SK-N-DZ (cell line): ENCODE results near the gene ZBTB7B.

ENCODE experiments used
- DNase-seq: peaks from one replicate; pipeline ENCODE4 v3.0.0-alpha.2; 2015; ENCODE audit warnings: low spot score

The ZBTB7B gene

DNA sequence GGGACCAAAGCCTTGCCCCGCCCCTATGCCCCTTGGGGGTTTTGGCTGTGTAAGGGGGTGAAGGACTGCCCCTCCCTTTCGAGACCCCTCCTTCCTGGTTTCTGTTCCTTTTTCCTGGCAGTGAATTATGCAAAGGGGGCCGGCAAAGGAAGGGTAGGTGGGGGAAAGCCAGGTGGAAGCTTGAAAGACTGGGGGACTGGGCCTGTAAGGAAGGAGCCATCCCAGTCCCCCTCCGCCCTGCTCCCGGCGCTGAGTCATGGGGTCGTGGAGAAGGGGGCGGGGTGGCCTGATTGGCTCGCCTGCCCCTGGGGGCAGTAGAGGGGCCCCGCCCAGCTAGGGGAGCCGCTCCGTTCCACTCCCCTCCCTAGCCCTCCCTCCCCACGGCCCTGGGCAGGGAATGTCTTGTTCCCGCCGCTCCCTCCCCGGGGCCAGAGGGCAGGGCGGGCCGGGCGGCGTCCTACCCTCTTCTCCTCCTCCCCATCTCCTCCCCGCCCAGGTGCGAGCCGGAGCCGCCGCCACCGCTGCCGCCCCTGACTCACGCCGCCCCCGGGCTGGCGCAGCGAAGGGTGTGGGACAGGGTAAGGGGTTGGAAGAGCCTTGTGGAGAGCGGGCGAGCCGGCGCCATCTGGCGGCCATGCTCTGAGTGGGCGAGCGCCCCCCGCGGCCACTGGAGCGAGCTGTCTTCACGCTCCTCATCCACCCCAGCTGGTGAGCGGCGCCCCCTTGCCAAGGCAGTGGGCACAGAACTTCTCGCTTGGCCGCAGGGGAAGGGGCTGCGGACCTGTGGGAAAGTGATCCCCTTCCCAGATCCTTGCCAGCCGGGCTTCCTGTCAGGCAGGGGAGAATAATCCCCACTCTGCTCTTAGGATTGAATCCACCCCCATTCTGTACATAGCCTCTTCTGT lies 14.7 kb downstream of the ZBTB7B start:
- DNase-seq = peak; percentile 94

DNA sequence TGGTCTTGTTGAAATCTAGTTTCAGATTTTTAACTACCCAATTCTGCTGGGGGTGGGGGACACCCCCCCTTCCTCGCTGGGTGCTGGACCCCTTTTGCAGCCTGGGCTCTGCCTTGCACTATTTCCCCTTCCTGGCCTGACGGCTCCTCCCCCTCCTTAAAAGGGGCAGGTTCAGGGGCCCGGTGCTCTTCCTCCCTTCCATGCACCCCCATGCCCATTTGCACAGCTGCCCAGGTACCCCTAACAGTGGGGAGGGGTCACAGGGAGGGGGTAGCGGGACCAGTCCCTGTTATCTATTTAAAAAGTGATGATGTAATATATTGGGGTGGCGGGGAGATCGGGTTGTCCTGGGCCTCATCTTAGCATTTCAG lies 15.3 kb downstream of the ZBTB7B start:
- no peak for DNase-seq

DNA sequence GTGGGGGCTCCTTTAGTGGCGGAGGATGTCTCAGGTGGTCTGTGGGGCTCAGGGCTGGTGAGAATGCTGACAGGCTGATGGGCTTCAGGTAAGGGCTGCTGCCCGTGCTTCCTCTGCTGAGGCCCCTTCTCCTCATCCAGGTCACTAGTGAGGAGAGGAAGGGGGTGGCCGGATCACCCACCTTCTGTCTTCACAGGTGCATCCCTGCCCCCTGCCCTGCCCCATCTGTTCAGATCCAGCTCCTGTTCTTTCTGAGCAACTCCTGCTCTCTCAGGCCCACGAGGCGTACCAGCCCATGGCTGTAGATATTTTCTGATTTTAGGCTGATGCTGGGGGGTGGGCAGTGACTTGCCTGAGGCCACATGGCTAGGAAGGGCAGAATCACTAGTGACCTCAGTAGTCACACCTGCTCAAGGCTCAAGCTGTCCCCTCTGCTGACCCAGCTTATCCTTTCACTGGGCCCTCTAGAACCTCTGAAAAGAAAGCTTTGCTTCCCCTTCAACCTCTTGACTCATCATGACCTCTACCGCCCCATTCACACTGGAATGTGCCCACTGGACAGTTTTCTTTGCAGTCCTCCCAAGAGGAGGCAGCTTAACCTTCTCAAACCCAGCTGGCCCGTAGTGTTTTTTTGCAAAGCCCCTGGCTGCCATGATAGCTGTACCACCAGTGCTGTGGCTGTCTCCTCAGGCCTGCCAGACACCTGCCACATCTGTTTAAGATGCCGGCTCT lies 16.2 kb downstream of the ZBTB7B start:
- DNase-seq = no peak

DNA sequence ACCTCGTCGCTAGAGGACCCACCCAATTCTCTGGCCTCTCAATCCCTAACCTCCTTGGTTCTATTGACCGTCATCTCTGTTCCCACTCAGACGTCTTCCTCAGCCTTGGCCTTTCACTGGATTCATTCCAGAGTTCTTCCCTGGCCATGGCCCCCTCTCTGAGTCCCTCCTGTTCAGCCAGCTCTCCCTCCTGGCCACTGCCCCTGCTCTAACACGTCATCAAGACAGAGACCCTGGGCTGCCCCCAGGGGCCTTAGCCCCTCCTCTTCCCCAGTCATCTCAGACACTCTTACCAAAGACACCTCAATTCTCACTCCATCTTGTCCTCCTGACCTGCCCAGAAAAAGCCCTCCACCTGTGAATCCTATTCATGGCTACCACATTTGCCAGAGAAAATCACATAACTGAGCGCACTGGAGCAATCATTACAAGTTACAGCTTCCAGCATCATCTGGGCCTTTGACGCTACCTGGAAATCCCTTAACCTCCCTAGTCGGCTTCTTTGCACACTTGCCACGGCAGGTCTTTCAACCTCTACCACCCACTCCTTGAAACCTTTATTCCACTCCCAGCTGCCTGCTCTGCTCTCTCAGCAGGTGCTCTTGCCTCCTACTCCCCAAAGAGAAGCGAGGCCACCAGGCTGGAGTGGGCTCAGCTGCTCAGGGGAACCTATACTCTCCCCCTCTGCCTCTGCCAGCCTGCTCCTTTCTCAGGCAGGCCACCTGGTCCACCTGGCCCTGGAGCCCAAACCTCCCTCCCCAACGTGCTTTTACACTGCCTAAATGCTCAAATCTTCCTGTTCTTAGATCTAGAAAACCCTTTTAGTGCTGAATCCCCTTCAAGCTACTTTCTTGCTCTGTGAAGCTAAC lies 17.0 kb downstream of the ZBTB7B start:
- no peak for DNase-seq

DNA sequence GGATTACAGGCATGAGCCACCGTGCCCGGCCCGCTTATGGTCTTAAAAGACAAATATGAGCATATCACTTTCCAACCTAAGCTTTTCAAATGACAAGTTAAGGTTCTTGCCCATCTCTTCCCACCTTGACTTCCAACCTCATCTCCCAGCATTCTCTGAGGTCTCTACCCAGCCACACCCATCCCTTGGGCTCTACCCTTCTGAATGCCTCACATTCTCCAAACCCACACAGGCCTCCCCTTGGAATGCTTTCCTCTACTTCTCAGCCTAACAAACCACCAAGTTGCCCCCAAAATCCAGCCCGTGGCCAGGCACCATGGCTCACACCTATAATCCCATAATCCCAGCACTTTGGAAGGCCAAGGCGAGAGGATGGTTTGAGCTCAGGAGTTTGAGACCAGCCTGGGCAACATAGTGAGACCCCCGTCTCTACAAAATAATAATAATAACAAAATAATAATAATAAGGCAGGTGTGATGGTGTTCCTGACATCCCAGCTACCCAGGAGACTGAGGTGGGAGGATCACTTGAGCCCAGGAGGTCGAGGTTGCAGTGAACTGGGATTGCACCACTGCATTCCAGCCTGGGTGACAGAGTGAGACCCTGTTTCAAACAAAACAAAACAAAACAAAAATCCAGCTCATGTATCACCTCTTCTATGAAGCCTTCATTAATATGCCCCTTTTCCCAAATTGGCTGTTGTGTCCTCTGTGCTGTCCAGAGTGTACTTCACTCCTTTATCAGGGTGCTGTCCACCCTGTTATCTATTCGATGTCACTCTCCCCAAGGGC lies 19.7 kb downstream of the ZBTB7B start:
- no peak for DNase-seq

DNA sequence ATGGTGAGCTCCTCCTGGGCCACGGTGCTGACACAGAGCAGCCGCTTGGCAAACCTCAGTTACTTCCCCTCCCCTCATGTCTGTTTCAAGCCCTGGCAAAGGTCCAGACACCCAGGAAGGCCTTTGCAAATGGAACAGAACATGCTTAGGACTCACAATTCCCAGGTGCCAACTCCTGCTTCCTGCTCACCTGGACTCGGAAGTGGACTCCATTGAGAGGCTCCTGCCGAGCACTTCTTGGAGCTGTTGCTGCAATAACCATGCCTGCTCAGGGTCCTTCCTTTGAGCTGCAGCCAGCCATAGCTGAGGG lies 20.3 kb downstream of the ZBTB7B start:
- DNase-seq = no peak

DNA sequence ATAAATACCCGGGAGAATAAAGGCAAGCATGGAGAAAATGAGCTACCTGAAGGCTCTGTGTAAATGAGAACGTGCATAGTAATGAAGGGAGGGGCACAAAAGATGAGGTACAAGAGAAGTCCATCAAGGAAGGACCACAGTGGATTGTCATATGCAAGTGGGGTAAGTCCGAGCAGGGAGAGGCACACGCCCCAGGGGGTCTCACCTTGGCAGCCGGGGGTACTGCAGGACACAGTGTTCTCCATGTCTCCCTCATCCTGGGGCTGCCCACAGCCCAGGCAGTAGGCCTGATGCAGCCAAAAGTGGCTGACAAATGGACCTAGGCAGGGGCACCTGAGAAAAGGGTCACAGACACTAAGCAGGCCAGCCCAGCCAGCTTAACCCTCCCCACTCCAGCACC lies 21.0 kb downstream of the ZBTB7B start:
- no peak for DNase-seq

DNA sequence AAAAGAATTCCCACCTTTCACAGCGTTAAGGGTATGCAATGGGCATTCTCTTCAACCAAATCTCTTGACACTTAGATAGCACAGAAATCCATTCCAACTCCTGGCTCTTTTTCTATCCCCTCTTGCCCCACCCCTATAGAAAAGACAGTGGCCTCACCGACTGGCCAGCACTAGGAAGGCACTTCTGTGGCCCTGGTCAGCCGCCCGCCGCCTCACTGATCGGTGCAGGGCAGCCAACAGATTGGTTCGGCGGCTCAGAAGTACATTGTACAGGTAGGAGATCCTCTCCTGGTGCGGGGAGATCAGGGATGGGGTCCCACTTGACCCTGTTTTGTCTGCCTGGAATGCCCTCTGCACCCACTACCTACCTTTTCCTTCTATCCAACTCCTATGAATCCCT lies 21.7 kb downstream of the ZBTB7B start:
- no peak for DNase-seq

DNA sequence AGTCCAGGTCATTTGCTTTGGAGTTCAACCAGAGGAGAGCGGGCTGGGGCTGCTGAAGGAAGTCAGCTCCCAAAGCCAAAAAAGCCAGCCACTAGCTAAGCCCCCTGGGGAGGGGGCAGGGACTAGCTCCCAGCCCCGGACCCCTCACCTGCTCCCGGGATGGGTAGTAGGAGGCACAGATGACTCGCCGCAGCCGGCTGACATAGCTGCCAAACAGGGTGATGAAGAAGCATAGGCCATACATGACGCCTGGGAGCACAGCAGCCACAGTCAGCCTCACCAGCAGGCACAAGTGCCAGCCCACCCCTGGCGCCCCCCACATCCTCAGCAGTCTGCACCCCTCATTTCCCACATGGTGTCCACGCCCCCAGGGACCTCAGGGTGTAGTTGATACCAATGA lies 23.6 kb downstream of the ZBTB7B start:
- DNase-seq = no peak

DNA sequence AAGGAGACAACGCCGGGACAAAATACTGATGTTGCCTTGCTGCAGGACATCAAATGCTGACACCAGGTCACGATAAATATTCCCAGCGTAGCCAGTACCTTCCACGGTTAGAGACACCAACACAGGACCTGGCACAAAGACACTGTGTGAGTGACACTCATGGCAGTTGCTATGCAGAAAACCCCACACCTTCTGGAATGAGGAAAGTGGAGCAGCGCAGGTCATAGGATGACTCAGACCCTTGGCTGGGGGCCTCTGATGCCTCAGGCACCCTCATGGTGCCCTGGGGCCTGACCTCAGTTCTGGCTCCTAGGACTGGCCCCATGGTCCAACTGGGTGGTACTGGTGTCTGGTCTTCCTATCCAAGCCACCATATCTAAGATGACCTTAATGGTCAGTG lies 24.0 kb downstream of the ZBTB7B start:
- no peak for DNase-seq

DNA sequence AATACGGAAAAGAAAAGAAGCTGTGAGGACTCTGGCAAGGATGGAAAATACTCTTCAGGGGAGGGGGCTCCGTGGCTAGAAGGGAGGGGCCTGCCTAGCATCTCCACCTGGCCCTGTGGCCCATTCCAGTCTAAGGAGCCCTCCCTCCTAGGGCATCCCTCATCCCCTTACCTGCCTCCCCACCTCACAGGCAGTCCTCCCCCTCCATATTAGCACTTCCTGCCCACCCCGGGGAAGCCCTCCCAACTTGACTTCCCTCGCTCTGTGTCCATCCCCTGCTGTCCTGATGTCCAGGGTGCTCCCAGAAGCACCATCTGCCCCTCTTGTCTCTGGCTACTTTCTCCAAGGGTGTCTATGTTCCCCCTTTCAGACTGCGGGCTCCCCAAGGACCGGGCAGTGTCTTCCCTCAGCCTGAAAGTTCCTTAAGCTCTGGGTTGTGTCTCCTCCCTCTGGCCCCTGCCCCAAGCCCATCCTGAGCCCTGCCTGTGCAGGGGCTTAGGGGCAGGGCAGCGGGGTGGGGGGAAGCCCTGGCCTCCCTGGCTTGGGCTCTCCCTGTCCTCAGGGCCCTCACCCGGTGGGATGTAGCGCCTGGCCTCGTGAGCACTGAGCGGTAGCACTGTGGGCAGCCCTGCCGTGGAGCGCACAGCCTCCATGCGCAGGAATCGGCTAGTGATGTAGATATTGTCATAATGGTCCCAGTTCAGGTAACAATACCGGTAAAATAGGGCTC lies 27.1 kb downstream of the ZBTB7B start:
- DNase-seq = no peak

DNA sequence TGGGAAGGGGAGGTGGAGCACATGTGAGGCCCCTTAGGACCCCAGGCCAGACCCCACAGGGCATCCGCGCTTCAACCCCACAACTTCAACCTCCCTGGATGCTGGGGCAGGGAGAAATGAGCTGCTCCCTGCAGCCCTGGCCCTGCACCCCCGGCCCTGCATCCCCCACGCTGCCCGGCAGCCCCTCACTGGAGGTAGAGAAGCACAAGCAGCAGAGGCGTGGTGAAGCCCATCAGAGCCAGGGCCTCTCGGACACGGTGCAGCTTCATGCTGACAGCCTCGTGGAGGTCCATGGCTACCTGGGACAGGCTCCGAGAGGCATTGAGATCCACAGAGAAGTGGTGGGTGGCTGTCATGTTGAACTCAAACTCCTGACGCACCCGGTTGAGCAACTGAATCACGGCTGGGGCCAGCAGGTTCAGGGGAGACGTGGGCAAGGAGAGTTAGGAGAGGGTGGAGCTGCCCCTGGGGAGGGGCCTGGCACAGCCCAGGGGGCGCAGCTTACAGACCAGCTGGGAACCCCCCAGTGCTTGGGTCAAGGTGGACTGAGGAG lies 27.7 kb downstream of the ZBTB7B start:
- DNase-seq = no peak

DNA sequence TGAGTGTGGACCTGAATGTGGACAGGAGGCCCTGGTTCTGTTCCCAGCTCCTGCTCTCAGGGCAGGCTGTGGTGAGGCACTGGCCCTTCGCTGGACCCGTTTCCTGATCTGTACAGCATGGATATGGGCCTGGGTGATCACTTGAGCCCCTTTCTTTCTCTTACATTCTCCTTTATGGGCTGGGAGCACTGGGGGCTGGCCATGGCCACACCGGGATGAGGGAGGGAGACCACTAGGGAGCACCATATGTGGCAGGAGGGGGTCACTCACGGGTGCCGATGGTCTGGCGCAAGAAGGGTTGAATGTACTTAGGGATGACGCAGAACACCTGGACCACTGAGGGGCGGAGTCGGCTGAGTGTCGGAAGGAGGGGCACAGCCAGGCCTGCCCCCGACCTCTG lies 28.3 kb downstream of the ZBTB7B start:
- DNase-seq = no peak

DNA sequence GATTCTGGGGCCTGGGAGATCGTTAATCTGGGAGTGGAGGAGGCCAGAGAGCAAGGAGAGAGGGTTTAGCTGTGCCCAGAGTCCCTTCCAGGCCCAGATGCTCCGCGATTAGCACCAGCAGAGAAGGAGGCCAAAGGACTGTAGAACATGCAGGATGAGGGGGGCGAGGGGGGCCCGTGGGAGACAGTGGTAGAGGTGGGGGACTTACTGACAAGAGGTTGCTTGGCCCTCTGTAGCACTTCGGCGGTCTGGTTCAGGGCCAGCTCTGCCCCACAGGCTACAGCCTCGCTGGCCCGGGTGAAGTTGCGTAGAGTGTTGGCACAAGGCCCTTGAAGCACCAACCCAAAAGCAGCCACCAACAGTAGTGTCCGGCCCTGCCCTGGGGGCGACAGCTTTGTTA lies 30.3 kb downstream of the ZBTB7B start:
- DNase-seq = no peak

DNA sequence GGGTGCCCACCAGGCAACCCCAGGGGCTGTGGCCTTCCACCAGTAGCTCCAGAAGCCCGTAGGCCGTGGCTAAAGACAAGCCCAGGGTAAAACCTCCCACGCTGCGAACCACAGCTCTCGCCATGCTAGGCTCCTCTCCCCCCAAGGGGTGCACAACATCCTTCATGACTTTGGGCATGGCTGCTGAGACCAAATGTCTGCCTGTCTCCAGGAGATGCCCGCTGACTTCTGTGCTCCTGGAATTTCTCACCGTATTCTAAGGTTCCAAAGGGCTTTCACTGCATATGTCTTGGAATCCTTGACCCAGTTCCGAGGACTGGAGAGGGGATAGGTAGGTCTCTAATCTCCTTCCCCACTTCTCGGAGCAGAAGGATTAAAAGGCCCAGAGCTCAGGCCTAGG lies 30.9 kb downstream of the ZBTB7B start, which contains the start of the genes DCST1 and DCST2:
Gene DCST1 (plus strand): TSS at position 301 of the 400 bp plus-strand sequence. CDS start 213 bp downstream, outside the sequence.
Gene DCST2 (minus strand): TSS at position 258 of the 400 bp plus-strand sequence. CDS start 80 bp downstream, at position 178.
- DNase-seq = no peak

DNA sequence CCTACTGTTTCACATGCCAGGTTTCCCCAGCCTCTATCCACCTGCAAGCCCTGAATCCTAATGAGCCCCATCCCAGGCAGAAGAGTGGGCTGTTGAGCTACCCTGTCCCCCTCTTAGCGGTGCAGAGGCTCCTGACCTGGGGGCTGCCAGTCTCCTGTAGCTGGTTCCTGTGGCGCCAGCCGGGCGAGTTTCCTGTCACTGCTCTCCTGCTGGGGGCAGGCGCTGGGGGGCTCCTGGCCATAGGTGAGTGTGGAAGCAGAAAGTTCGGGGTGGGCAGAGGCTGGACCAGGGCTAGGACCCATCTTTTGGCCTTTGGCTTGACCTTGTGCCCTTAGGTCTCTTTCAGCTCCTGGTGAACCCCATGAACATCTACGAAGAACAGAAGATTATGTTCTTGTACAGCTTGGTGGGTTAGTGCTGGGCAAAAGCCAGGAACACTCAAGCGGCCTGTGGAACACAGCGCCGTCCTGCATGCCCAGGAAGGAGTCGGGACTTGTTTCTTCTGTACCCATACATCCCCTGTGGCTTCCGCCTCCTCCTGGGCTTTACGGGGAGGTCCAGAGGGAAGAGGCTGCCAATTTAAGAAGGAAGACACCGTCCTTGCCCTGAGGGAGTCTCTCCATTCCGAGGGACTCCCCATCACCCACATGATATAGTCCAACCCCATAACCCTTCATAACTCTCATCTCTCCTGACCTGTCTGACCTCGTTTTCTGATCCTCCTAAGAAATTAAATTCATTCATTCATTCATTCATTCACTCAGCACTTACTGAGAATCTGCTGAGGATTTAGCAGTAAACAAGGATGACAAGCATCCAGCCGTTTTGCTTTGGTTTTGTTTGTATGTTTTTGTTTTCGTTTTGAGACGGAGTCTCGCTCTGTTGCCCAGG lies 32.0 kb downstream of the ZBTB7B start:
- no peak for DNase-seq

DNA sequence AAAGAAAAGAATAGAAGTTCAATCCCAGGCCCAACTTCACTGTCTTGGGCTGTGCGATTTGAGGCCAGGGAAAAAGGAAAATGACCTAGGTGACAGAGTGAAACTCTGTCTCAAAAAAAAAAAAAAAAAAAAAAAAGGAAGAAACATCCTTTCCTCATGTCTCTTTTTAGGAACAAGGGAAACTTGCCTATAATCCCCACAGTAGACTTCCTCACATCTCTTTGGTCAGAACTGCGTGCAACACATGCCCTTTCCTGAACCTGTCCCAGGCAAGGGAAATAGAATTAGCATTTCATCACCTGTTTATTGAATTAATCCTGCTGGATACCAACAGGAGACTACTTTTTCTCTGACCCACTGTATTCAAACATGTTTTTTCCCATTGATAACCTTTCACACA lies 33.3 kb downstream of the ZBTB7B start:
- DNase-seq = no peak

DNA sequence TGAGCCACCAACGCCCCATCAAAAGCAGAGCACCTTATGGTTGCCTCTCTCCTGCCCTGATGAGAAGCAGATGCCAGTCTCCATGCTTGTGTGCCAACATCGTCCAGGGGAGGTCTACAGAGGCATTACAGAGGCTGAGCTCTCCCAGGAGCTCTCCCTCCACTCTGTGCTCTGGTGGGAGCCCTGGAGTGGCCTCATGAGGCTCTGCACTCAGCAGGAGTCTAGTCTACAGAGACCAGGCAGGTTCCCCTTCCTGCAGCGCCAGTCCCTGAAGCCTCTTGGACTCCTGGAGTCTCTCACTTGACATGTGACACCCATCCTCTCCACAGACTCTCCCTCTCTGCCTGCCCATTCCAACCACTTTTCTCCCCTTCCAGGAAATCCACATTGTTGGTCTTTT lies 34.4 kb downstream of the ZBTB7B start:
- DNase-seq = no peak

DNA sequence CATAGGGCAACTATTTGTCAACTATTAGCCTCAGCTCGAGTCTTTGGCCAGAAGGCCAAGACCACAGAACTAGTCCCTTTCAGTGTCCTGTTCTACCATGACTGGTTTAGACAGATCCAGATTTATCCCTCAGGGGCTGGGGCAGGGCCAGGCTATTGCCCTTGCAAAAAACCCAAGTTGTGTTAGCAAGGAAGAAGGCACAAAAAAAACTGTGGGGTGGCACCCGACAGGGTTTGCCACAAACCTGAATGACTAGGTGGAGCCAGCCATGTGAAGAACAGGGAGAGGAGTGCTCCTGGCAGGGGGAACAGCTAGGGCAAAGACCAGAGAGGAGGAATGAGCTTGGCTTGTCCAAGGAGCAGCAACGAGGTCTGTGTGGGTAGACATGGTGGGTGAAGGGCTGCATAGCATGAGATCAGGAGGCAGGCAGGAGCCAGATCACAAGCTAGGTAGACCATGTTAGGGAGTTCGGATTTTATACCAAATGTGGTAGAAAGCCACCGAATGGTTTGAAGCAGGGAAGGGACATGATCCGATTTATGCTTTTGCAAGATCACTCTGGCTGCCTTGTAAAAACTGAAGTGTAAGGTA lies 35.3 kb downstream of the ZBTB7B start:
- DNase-seq = no peak
